Measurements from ENCODE around the gene DYSF. TPM values are rescaled to one million over a fixed set of nuclear protein-coding genes. Genes with fewer than 3 reads are reported as not detected.
"Not testable (repeated sequence)": the region's sequence is repeated elsewhere in the genome, so short reads cannot be mapped to it uniquely, and the experiment has no call there.

Gene DYSF
- total RNA-seq, 1 donor from 2014 or later: 100 TPM

DNA sequence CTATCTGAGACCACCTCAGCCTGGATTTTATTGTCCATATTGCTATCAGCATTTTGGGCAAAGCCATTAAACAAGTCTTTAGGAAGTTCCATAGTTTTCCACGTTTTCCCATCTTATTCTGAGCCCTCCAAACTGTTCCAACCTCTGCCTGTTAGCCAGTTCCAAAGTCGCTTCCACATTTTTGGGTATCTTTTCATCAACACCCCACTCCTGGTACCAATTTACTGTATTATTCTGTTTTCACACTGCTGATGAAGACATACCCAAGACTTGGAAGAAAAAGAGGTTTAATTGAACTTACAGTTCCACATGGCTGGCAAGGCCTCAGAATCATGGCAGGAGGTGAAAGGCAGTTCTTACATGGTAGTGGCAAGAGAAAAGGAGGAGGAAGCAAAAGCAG is 204.9 kb downstream of the DYSF start:
- DNase-seq: not testable (repeated sequence)

- DNase-seq: no peak
Measured at GRCh38 chr2:71658771-71659170, 205.4 kb downstream of the DYSF start.

DNA sequence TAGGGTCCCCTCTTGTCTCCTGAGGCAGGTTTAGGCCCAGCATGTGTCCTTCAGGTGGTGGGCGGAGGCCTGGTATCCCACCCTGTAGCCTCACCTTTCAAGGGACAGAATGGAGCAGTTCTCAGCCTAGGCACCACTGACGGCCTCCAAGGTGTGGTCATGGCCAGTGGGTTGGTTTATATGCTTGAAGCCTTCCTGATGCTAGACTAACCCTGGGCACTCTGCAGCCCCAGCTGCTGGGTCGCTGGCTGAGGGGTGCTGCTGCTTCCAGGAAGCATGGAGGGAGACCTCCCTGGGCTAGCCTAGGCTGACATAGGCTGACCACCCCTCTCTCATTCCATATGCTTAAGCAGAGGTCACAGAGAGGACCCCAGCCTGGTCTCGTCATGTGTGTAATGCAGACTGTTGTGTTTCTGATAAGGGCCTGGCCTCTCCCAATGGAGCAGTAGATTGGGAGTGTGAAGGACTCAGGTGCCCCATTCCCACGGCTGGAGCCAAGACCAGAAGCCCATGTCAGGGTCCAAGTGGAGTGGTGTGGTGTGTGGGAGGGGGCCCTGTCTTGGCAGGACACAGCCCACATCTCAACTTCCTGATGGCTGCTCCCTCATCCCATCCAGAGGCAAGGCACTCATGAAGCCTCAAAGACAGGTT is 206.6 kb downstream of the DYSF start:
- DNase-seq: no peak

- no peak for DNase-seq
Measured at GRCh38 chr2:71661782-71662181, 208.4 kb downstream of the DYSF start.

DNA sequence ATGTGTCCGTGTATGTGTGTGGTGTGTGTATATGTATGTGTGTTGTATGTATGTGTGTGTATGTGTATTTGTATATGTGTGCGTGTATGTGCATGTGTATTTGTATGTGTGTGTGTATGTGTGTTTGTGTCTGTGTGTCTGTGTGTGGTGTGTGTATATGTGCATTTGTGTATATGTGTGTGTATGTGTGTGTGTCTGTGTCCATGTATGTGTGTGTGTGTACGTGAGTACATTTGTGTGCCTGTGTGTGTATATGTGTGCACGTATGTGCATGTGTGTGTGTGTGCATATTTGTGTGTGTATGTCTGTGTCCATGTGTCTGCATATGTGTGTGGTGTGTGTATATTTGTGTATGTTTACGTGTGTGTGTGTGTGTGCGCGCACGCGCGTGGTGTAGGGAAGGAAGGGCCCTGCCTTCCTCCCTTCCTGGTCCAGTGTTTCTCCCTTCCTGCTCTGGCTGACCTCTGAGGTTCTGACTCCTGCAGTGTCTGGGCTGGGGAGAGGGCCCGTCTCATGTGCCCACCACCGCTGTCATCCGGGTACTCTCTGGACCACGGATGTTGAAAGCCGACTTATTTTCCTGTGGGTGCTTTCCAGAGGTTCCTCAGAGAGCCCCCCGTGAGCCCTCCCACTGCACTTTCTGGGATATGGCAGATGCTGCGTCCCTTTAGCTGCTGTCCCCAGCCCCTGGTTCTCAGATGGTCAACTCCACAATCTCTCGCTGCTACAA is 209.5 kb downstream of the DYSF start:
- DNase-seq: no peak

DNA sequence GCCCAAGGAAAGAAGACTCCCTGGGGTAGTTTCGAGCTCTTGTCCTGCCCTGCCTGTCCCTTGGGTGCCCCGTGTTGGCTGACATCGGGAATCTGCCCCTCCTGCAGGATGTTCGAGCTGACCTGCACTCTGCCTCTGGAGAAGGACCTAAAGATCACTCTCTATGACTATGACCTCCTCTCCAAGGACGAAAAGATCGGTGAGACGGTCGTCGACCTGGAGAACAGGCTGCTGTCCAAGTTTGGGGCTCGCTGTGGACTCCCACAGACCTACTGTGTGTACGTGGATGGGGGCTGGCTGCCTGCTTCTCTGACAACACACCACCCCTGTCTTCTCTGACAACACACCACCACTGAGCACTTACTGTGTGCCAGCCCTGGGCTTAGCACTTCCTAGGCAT is 210.8 kb downstream of the DYSF start:
- no peak for DNase-seq

GRCh38 chr2:71665168-71666093 is 212.1 kb downstream of the DYSF start:
- no peak for DNase-seq

GRCh38 chr2:71666094-71666474 is 212.7 kb downstream of the DYSF start:
- no peak for DNase-seq

- no peak for DNase-seq
Measured at GRCh38 chr2:71667256-71668182, 214.2 kb downstream of the DYSF start.

- DNase-seq: no peak
Measured at GRCh38 chr2:71668326-71669057, 215.1 kb downstream of the DYSF start.

GRCh38 chr2:71669058-71669456 is 215.7 kb downstream of the DYSF start:
- DNase-seq: no peak

DNA sequence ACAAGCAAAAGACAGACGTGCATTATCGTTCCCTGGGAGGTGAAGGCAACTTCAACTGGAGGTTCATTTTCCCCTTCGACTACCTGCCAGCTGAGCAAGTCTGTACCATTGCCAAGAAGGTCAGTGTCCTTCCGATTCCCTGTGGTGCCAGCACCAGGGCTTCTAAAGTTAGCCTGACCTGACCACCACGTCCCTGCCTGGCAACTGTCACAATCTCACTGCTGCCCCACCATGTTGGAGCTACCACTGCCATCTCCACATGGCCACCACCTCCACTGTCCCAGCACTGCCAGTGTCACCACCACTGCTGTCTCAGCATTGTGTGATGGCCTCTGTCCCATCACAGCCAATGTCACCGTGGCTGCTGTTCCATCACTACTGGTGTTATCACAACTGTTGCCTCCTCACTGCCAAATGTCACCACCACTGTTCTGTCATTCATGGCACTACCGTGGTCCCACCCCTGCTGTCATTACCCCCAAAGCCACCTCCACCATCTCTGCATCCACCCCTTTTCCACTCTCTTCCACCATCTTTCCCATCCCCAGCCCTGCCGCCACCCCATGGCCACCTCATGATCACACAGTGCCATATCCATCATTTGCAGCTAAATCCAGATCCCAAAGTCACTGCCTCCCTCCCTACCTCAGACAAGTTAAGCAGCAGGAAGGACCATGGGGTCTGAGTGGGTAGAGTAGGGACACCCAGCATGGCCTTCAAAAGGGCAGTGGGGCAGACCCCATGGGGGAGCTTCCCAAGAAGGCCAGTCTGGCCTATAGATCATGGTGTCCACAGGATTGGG is 216.5 kb downstream of the DYSF start:
- DNase-seq: no peak

DNA sequence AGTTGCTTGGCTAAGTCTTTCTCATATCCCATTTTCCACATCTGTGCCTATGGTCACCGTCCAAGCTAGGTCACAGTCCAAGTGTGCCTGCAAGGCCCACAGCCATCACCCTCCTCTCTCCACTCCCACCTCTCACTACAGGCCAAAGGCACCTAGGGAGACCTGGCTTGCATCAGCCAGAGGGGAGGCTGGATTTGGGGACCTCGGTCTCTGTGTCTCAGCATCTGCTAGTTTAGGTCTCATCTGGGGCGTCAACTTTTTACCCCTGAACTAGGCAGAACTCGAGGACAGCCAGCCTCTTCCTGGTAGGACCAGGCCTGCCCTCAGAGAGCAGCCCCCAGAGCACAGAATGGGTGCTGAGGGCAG is 217.1 kb downstream of the DYSF start:
- no peak for DNase-seq

GRCh38 chr2:71671203-71671854 is 218.0 kb downstream of the DYSF start:
- DNase-seq: no peak

- DNase-seq: no peak
Measured at GRCh38 chr2:71671895-71672825, 218.8 kb downstream of the DYSF start.

- DNase-seq: no peak
Measured at GRCh38 chr2:71672826-71673795, 219.8 kb downstream of the DYSF start.

DNA sequence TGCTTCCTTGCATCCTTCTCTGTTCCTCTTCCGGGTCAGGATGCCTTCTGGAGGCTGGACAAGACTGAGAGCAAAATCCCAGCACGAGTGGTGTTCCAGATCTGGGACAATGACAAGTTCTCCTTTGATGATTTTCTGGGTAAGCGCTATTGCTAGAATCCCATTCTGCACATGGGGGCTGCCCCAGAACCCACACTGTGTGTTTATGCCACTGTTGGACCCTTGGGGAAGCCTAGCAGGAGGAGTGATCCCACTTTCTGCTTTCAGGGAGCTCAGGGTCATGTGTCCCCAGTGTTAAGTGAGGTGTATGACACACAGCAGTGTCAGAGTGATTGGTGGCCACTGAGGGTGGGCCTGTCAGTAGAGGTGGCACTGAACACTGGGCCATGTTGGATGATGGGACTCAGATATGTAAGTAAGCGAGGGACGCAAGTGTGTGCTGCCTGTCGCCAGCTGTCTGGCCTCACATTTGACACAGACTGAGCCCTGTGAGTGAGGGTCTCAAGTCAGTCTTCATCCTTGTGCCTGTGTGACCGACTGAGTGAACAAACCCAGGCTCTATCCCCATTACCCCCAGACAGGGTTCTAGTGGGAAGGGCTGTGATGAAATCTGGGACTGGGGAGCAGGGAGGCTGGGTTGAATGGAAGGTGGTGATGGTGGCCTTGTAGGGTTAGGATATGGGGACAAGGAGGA is 220.9 kb downstream of the DYSF start:
- DNase-seq: no peak
